Neutrophil (primary cell): ENCODE measurements around the gene SSPN.

ENCODE experiments used
- H3K27ac ChIP-seq: fragments of 200-600 bp; sonication (generic); 2 replicates; pipeline ENCODE4 v1.5.1; 2016; ENCODE audit warnings: mild to moderate bottlenecking, moderate library complexity
- H3K27me3 ChIP-seq: fragments of 200-600 bp; sonication (generic); 2 replicates; pipeline ENCODE4 v1.6.0; 2016; ENCODE audit warnings: mild to moderate bottlenecking
- H3K36me3 ChIP-seq: fragments of 200-600 bp; sonication (generic); 2 replicates; pipeline ENCODE4 v1.5.1; 2017
- H3K4me1 ChIP-seq, 2 experiments: fragments of 200-600 bp in 1 of 2; sonication (generic) in 1 of 2; 1 replicate in 1 of 2; 2 replicates in 1 of 2; pipeline versions ENCODE4 v1.5.1 to v1.6.1; 2013 to 2016; ENCODE audit warnings: low read depth in 1 of 2, low read length in 1 of 2, mild to moderate bottlenecking in 1 of 2, moderate library complexity in 1 of 2; ENCODE audit not compliant: control insufficient read depth in 1 of 2, insufficient read depth in 1 of 2
- H3K4me3 ChIP-seq, 2 experiments: fragments of 200-600 bp in 1 of 2; sonication (generic) in 1 of 2; 1 replicate in 1 of 2; 2 replicates in 1 of 2; pipeline ENCODE4 v1.5.1; 2013 to 2016; ENCODE audit warnings: low read depth in 1 of 2, low read length in 1 of 2, mild to moderate bottlenecking in 1 of 2, moderate library complexity in 1 of 2
- H3K9me3 ChIP-seq: fragments of 200-600 bp; sonication (generic); 2 replicates; pipeline ENCODE4 v1.5.1; 2016
- CTCF ChIP-seq: fragments of 200-600 bp; sonication (generic); IDR thresholded peaks from 2 replicates; pipeline ENCODE4 v1.5.1; 2016; ENCODE audit warnings: antibody characterized with exemption

SSPN gene

GRCh38 chr12:26245175-26245942 is 50.0 kb downstream of the SSPN start:
- Histone ChIP-seq H3K9me3 (no peaks in the 10 kb centered on the region), H3K36me3 (no peaks in the 10 kb centered on the region), H3K4me3 (no peak overlapping the region), H3K27ac (no peak overlapping the region), H3K4me1 (no peaks in the 10 kb centered on the region), H3K27me3 (no peaks in the 10 kb centered on the region)
- TF ChIP-seq CTCF, result no peak

GRCh38 chr12:26246483-26247164 is 51.3 kb downstream of the SSPN start:
- no peak for TF ChIP-seq CTCF
- Histone ChIP-seq H3K27me3 (no peaks in the 10 kb centered on the region), H3K4me1 (no peaks in the 10 kb centered on the region), H3K27ac (no peak overlapping the region), H3K9me3 (no peaks in the 10 kb centered on the region), H3K4me3 (no peak overlapping the region), H3K36me3 (no peaks in the 10 kb centered on the region)

GRCh38 chr12:26247873-26248272 is 52.5 kb downstream of the SSPN start:
- H3K4me1 ChIP-seq, result no peaks in the 10 kb centered on the region
- H3K9me3 ChIP-seq, result no peaks in the 10 kb centered on the region
- H3K27ac ChIP-seq, result no peak overlapping the region
- no peak for TF ChIP-seq CTCF
- H3K27me3 ChIP-seq, result no peaks in the 10 kb centered on the region
- H3K36me3 ChIP-seq, result no peaks in the 10 kb centered on the region
- no peak overlapping the region for H3K4me3 ChIP-seq

GRCh38 chr12:26250801-26251200 is 55.4 kb downstream of the SSPN start:
- no peaks in the 10 kb centered on the region for H3K4me1 ChIP-seq
- H3K36me3 ChIP-seq, result no peaks in the 10 kb centered on the region
- TF ChIP-seq CTCF, result no peak
- no peak overlapping the region for H3K27ac ChIP-seq
- H3K9me3 ChIP-seq, result no peaks in the 10 kb centered on the region
- no peak overlapping the region for H3K4me3 ChIP-seq
- H3K27me3 ChIP-seq, result no peaks in the 10 kb centered on the region

- Histone ChIP-seq H3K4me1 (no peaks in the 10 kb centered on the region), H3K27ac (no peak overlapping the region), H3K9me3 (no peaks in the 10 kb centered on the region), H3K27me3 (no peaks in the 10 kb centered on the region), H3K36me3 (no peaks in the 10 kb centered on the region), H3K4me3 (no peak overlapping the region)
- no peak for TF ChIP-seq CTCF
These were observed 56.2 kb downstream of the SSPN start for GRCh38 chr12:26251600-26251999.
